Neural cell (in vitro differentiated cells): ENCODE results near the gene ZNF462. TPM values are rescaled to one million over a fixed set of nuclear protein-coding genes. Genes with fewer than 3 reads are reported as not detected.

Experiments
- H2AFZ ChIP-seq: fragments of 200-600, 300-800 bp; sonication (generic), shearing (Covaris generic); 2 replicates; pipeline ENCODE4 v1.6.0; 2014; ENCODE audit warnings: low read depth, mild to moderate bottlenecking, antibody characterized with exemption, low read length, moderate library complexity
- H3F3A ChIP-seq: fragments of 200-600 bp; shearing (Covaris generic); 2 replicates; pipeline ENCODE4 v1.6.1; 2016; ENCODE audit warnings: mild to moderate bottlenecking, moderate library complexity, mixed read lengths, antibody characterized with exemption, low read length; ENCODE audit not compliant: insufficient read depth, poor library complexity, severe bottlenecking
- H3K27ac ChIP-seq: fragments of 200-600, 300-800 bp; sonication (generic), shearing (Covaris generic); 2 replicates; pipeline ENCODE4 v1.5.1; 2014; ENCODE audit warnings: mild to moderate bottlenecking, low read length, moderate library complexity
- H3K27me3 ChIP-seq: fragments of 300-800, 200-600 bp; sonication (generic), shearing (Covaris generic); 2 replicates; pipeline ENCODE4 v1.6.0; 2014; ENCODE audit warnings: mild to moderate bottlenecking, low read depth, low read length, moderate library complexity; ENCODE audit not compliant: insufficient read depth
- H3K36me3 ChIP-seq: fragments of 300-800, 200-600 bp; sonication (generic), shearing (Covaris generic); 2 replicates; pipeline ENCODE4 v1.5.1; 2014; ENCODE audit warnings: mild to moderate bottlenecking, antibody characterized with exemption, low read length, moderate library complexity; ENCODE audit not compliant: insufficient read depth
- H3K4me2 ChIP-seq: fragments of 300-800, 200-600 bp; sonication (generic), shearing (Covaris generic); 2 replicates; pipeline ENCODE4 v1.6.0; 2014; ENCODE audit warnings: mild to moderate bottlenecking, low read length
- H3K4me3 ChIP-seq: fragments of 300-800, 200-600 bp; sonication (generic), shearing (Covaris generic); 2 replicates; pipeline ENCODE4 v1.5.1; 2014; ENCODE audit warnings: mild to moderate bottlenecking, low read length, moderate library complexity
- H3K79me2 ChIP-seq: fragments of 200-600 bp; shearing (Covaris generic); replicated peaks from 2 replicates; pipeline ENCODE4 v1.6.0; 2014; ENCODE audit warnings: mild to moderate bottlenecking, low read length, moderate library complexity; ENCODE audit not compliant: insufficient read depth
- H3K9ac ChIP-seq: fragments of 300-800, 200-600 bp; sonication (generic), shearing (Covaris generic); 2 replicates; pipeline ENCODE4 v1.6.1; 2016; ENCODE audit warnings: mild to moderate bottlenecking, low read length, mixed read lengths
- H3K9me2 ChIP-seq: fragments of 200-600 bp; shearing (Covaris generic); 2 replicates; pipeline ENCODE4 v1.6.1; 2016; ENCODE audit warnings: mild to moderate bottlenecking, low read length, mixed read lengths; ENCODE audit not compliant: insufficient read depth
- H3K9me3 ChIP-seq: fragments of 200-600, 300-800 bp; sonication (generic), shearing (Covaris generic); 2 replicates; pipeline ENCODE4 v1.6.1; 2016; ENCODE audit warnings: mild to moderate bottlenecking, mixed run types, low read length, moderate library complexity, mixed read lengths
- H4K20me1 ChIP-seq: fragments of 200-600 bp; shearing (Covaris generic); 2 replicates; pipeline ENCODE4 v1.6.1; 2016; ENCODE audit warnings: mild to moderate bottlenecking, mixed run types; ENCODE audit not compliant: insufficient read depth
- EP300 ChIP-seq: fragments of 450-650 bp; conservative IDR thresholded peaks from 2 replicates; pipeline ENCODE4 v1.6.1; 2014; ENCODE audit warnings: antibody characterized with exemption, mild to moderate bottlenecking, moderate library complexity; ENCODE audit not compliant: poor library complexity, severe bottlenecking
- EZH2 ChIP-seq: fragments of 200-600, 300-800 bp; shearing (Covaris generic), sonication (generic); IDR thresholded peaks from 2 replicates; pipeline ENCODE4 v1.6.1; 2014; ENCODE audit warnings: antibody characterized with exemption, low read length, borderline replicate concordance, mild to moderate bottlenecking; ENCODE audit not compliant: insufficient read depth, poor library complexity, severe bottlenecking
- MXI1 ChIP-seq: fragments of 450-650 bp; conservative IDR thresholded peaks from 2 replicates; pipeline ENCODE4 v1.6.1; 2014; ENCODE audit warnings: antibody characterized with exemption, mild to moderate bottlenecking; ENCODE audit not compliant: poor library complexity, severe bottlenecking
- POLR2AphosphoS5 ChIP-seq: IDR thresholded peaks from 2 replicates; pipeline ENCODE4 v1.6.1; 2012
- RAD21 ChIP-seq: fragments of 450-650 bp; conservative IDR thresholded peaks from 2 replicates; pipeline ENCODE4 v1.6.1; 2014; ENCODE audit warnings: antibody characterized with exemption, mild to moderate bottlenecking, moderate library complexity
- SMC3 ChIP-seq: fragments of 450-650 bp; conservative IDR thresholded peaks from 2 replicates; pipeline ENCODE4 v1.6.1; 2014; ENCODE audit warnings: antibody characterized with exemption, mild to moderate bottlenecking, moderate library complexity; ENCODE audit not compliant: poor library complexity
- TAF1 ChIP-seq: IDR thresholded peaks from 2 replicates; pipeline ENCODE4 v1.6.1; 2012; ENCODE audit warnings: low read depth
- polyA plus RNA-seq: library from polyadenylated mRNA; depleted of rRNA; stranded (reverse); fragments of >200 nt; gene quantifications from 2 replicates; pipeline ENCODE4 v1.2.3, GENCODE V29; 2014
- TF ChIP-seq, protein P1 (sequence below): fragments of 450-650 bp; IDR thresholded peaks from 2 replicates; pipeline ENCODE4 v1.5.1; 2014; ENCODE audit warnings: antibody characterized with exemption, mild to moderate bottlenecking, moderate library complexity; ENCODE audit not compliant: poor library complexity, severe bottlenecking
- TF ChIP-seq, protein P2 (sequence below): IDR thresholded peaks from 2 replicates; pipeline ENCODE4 v1.6.1; 2012; ENCODE audit warnings: borderline replicate concordance

ZNF462 gene
- polyA plus RNA-seq, 1 donor from 2014 or later = 9.1 TPM

DNA sequence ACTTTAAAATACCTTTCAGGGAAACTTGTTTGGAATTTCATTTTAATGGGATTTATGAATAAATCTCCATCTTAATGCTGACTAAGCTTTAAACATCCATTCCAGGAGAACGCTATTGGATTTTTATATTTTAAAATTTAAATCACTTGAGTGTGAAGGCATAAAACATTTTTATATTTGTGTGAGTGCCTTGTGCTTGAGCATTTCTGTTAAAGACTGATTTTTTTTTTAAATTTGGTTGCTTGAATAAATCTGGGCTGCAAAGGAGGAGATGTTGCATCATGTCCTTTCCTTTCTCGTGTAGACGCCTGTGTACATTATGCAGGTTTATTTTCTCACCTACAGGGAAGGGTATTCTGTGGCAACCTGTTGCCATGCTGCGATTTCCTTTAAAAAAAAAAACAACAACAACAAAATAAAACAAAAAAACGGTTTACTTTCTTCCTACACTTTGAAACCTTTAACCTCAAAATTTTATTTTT, 108.1 kb downstream of the ZNF462 start:
- Histone ChIP-seq H3K27ac (no peak overlapping the region), H3K9me3 (no peaks in the 10 kb centered on the region), H4K20me1 (no peaks in the 10 kb centered on the region), H3K9me2 (no peaks in the 10 kb centered on the region), H2AFZ (no peak overlapping the region), H3K27me3 (no peaks in the 10 kb centered on the region), H3K9ac (no peak overlapping the region), H3K36me3 (peaks cover 22% of the 10 kb centered on the region), H3K4me2 (no peak overlapping the region), H3K79me2 (peaks cover 6% of the 10 kb centered on the region), H3K4me3 (no peak overlapping the region), H3F3A (no peaks in the 10 kb centered on the region)
- no peak for TF ChIP-seq RAD21
- no peak for TF ChIP-seq EZH2
- TF ChIP-seq, protein P1, sequence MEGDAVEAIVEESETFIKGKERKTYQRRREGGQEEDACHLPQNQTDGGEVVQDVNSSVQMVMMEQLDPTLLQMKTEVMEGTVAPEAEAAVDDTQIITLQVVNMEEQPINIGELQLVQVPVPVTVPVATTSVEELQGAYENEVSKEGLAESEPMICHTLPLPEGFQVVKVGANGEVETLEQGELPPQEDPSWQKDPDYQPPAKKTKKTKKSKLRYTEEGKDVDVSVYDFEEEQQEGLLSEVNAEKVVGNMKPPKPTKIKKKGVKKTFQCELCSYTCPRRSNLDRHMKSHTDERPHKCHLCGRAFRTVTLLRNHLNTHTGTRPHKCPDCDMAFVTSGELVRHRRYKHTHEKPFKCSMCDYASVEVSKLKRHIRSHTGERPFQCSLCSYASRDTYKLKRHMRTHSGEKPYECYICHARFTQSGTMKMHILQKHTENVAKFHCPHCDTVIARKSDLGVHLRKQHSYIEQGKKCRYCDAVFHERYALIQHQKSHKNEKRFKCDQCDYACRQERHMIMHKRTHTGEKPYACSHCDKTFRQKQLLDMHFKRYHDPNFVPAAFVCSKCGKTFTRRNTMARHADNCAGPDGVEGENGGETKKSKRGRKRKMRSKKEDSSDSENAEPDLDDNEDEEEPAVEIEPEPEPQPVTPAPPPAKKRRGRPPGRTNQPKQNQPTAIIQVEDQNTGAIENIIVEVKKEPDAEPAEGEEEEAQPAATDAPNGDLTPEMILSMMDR = no peak
- TF ChIP-seq POLR2AphosphoS5 = no peak
- no peak for TF ChIP-seq TAF1
- no peak for TF ChIP-seq MXI1
- no peak for TF ChIP-seq EP300
- no peak for TF ChIP-seq SMC3
- TF ChIP-seq, protein P2, sequence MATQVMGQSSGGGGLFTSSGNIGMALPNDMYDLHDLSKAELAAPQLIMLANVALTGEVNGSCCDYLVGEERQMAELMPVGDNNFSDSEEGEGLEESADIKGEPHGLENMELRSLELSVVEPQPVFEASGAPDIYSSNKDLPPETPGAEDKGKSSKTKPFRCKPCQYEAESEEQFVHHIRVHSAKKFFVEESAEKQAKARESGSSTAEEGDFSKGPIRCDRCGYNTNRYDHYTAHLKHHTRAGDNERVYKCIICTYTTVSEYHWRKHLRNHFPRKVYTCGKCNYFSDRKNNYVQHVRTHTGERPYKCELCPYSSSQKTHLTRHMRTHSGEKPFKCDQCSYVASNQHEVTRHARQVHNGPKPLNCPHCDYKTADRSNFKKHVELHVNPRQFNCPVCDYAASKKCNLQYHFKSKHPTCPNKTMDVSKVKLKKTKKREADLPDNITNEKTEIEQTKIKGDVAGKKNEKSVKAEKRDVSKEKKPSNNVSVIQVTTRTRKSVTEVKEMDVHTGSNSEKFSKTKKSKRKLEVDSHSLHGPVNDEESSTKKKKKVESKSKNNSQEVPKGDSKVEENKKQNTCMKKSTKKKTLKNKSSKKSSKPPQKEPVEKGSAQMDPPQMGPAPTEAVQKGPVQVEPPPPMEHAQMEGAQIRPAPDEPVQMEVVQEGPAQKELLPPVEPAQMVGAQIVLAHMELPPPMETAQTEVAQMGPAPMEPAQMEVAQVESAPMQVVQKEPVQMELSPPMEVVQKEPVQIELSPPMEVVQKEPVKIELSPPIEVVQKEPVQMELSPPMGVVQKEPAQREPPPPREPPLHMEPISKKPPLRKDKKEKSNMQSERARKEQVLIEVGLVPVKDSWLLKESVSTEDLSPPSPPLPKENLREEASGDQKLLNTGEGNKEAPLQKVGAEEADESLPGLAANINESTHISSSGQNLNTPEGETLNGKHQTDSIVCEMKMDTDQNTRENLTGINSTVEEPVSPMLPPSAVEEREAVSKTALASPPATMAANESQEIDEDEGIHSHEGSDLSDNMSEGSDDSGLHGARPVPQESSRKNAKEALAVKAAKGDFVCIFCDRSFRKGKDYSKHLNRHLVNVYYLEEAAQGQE = no peak

DNA sequence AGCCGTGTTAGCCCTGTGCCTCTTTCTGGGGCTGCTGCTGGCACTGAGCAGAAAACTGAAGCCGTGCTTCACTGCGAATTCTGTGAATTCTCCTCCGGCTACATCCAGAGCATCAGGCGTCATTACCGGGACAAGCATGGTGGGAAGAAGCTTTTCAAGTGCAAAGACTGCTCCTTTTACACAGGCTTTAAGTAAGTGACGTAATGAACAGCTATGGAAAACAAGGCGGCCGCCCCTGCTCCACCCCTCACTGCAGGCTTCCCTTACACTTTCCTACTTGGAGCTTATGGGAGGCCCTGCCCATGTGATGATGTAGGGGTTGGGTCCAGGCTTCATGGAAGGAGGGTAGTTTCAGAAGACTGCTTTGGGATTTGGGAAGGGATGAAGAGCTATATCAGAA, 109.1 kb downstream of the ZNF462 start:
- peaks cover 5% of the 10 kb centered on the region for H3K79me2 ChIP-seq
- H3K36me3 ChIP-seq = peaks cover 28% of the 10 kb centered on the region
- no peaks in the 10 kb centered on the region for H3F3A ChIP-seq
- H3K9me3 ChIP-seq = no peaks in the 10 kb centered on the region
- H2AFZ ChIP-seq = no peak overlapping the region
- H3K9ac ChIP-seq = no peak overlapping the region
- H3K4me2 ChIP-seq = no peak overlapping the region
- no peaks in the 10 kb centered on the region for H3K27me3 ChIP-seq
- no peak for TF ChIP-seq SMC3
- no peak for TF ChIP-seq TAF1
- TF ChIP-seq EZH2 = no peak
- TF ChIP-seq MXI1 = no peak
- TF ChIP-seq RAD21 = no peak
- H4K20me1 ChIP-seq = no peaks in the 10 kb centered on the region
- no peaks in the 10 kb centered on the region for H3K9me2 ChIP-seq
- no peak overlapping the region for H3K4me3 ChIP-seq
- no peak overlapping the region for H3K27ac ChIP-seq
